ENCODE data around the gene KRT84. TPM values are rescaled to one million over a fixed set of nuclear protein-coding genes. Genes with fewer than 3 reads are reported as not detected.

Gene KRT84
- total and polyA plus RNA-seq, 2 of the 4 experiments (the other 2 are of a cell fraction) = not detected

GRCh38 chr12:52363111-52363679 lies 22.3 kb downstream of the KRT84 start:
- Histone ChIP-seq H4K8ac (ENCODE audit: low read depth in 2 of 2, low read length in 2 of 2) (no peak overlapping the region), H3K4me3 (ENCODE audit: insufficient read depth, low read depth, low read length) (no peak overlapping the region), H2BK15ac (ENCODE audit: low read depth, low read length) (no peak overlapping the region), H3K18ac (ENCODE audit: low read depth, low read length) (no peak overlapping the region), H2AK5ac (ENCODE audit: low read depth, low read length) (no peak overlapping the region), H4K5ac (ENCODE audit: low read depth, low read length) (no peak overlapping the region), H3K9me1 (ENCODE audit: insufficient read depth, low read length) (peaks cover 3% of the 10 kb centered on the region; the same call in 1 of the 2 replicates), H4K91ac (ENCODE audit: insufficient read depth, low read depth, low read length) (no peak overlapping the region), H2BK20ac (ENCODE audit: low read depth, low read length) (no peak overlapping the region), H3K36me3 (ENCODE audit: control insufficient read depth, insufficient read depth, low read length) (no peaks in the 10 kb centered on the region), H4K20me1 (ENCODE audit: insufficient read depth, low read length) (no peaks in the 10 kb centered on the region), H3K9ac (ENCODE audit: low read depth, low read length) (no peak overlapping the region), H3K14ac (replicated peaks; ENCODE audit: low read depth, low read length) (no peak overlapping the region), H3K9me3 (ENCODE audit: control insufficient read depth, insufficient read depth, low read length) (no peaks in the 10 kb centered on the region), H2BK120ac (ENCODE audit: low read depth, low read length) (no peak overlapping the region), H2AFZ (replicated peaks; ENCODE audit: low read length, poor library complexity) (no peak overlapping the region), H3K4ac (ENCODE audit: low read depth, low read length) (no peak overlapping the region), H3K27ac (ENCODE audit: insufficient read depth, low read length) (no peak overlapping the region), H3K4me2 (ENCODE audit: low read depth, low read length) (no peak overlapping the region), H3K23ac (ENCODE audit: low read depth, low read length) (no peak overlapping the region), H3K4me1 (ENCODE audit: control insufficient read depth, insufficient read depth, low read length) (no peaks in the 10 kb centered on the region), H2AK9ac (replicated peaks; ENCODE audit: low read depth, low read length, poor library complexity) (no peak overlapping the region), H3K27me3 (ENCODE audit: control insufficient read depth, insufficient read depth, low read length) (peaks cover 61% of the 10 kb centered on the region), H3K56ac (ENCODE audit: extremely low read depth, insufficient read depth, low read length) (no peak overlapping the region), H2BK5ac (ENCODE audit: low read depth, low read length, poor library complexity, severe bottlenecking) (no peak overlapping the region), H3K79me1 (ENCODE audit: low read depth in 1 of 2, low read length in 2 of 2) (no peaks in the 10 kb centered on the region)
- POLR2A ChIA-PET (ENCODE audit: unreplicated experiment) = no interaction called here
- dilution Hi-C loops (cut with HindIII; ENCODE audit: low sequenced_read_pairs, unreplicated experiment) = no loop called here
- TF ChIP-seq SMC3 (IDR thresholded peaks at IDR 0.05; ENCODE audit: low read depth, low read length) (no peak), RFX5 (IDR thresholded peaks at IDR 0.05; ENCODE audit: low read depth, low read length) (no peak), MAFK (IDR thresholded peaks at IDR 0.05; ENCODE audit: low read depth, low read length) (no peak), CEBPB (IDR thresholded peaks at IDR 0.05; ENCODE audit: low read depth, low read length) (no peak), NFE2L2 (IDR thresholded peaks at IDR 0.05; ENCODE audit: low read depth, low read length) (no peak)
- TF ChIP-seq, protein P1, sequence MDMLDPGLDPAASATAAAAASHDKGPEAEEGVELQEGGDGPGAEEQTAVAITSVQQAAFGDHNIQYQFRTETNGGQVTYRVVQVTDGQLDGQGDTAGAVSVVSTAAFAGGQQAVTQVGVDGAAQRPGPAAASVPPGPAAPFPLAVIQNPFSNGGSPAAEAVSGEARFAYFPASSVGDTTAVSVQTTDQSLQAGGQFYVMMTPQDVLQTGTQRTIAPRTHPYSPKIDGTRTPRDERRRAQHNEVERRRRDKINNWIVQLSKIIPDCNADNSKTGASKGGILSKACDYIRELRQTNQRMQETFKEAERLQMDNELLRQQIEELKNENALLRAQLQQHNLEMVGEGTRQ (IDR thresholded peaks at IDR 0.05; ENCODE audit: low read depth, low read length) = no peak
- CTCF ChIA-PET = no interaction called here
- intact Hi-C loops (cut with micrococcal nuclease) = no loop called here
- DNase-seq = no peak
- no TSS peak for BruUV-seq (replicated peaks)
- in situ Hi-C loops (cut with MboI; ENCODE audit: low sequenced_read_pairs) = no loop called here
- 92% methylated on average over 10 of the region's 12 CpGs; no CpG with 5 or more reads in 1 of the 2 experiments for WGBS, 2 experiments (ENCODE audit: extremely low coverage in 2 of 2, insufficient read length in 1 of 2)
- no peak for ATAC-seq (ENCODE audit: low read depth)
